Stimulated activated CD4-positive, alpha-beta T cell treated with anti-CD3 and anti-CD28 coated beads, TNF-alpha, amount 100 ng/mL, for 48 hours (primary cell): Measurements from ENCODE around the gene DNM1.
A peak's percentile ranks its signal among the peaks of the same experiment; 100 is the strongest.
"Not testable (repeated sequence)": the region's sequence is repeated elsewhere in the genome, so short reads cannot be mapped to it uniquely, and the experiment has no call there.

ENCODE experiments used
- DNase-seq, 3 donors: peaks; one replicate each; pipeline ENCODE4 v3.0.0-alpha.2; 2020; ENCODE audit warnings: low read depth in 3 of 3

The DNM1 gene

DNA sequence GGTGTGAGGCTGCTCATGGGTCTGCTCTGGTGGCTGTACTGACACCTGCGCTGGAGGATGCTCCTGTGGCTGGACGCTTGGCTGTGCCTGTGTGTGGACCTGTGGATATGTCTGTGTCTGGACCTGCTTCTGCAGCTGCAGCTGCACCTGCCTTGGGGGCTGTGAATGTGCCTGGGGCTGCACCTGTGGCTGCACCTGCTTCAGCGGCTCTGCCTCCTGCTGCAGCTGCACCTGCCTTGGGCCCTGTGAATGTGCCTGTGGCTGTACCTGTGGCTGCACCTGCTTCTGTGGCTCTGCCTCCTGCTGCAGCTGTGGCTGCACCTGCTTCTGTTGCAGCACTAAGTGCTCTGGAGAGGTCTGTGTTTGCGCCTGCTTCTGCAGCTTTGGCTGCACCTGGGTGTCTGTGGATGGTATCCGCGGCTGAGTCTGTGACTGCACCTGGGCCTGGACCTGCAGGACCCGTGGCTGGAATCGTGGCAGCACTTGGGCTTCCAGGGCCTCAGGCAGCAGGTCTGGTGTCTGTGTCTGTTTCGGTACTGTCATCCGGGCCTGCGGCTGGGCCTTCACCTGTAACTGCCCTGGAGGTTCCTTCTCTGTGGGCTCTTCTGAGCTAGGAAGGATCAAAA lies 24.3 kb upstream of the DNM1 start:
- DNase-seq, result no peak

GRCh38 chr9:128180001-128180400 lies 23.2 kb upstream of the DNM1 start:
- DNase-seq, result no peak

DNA sequence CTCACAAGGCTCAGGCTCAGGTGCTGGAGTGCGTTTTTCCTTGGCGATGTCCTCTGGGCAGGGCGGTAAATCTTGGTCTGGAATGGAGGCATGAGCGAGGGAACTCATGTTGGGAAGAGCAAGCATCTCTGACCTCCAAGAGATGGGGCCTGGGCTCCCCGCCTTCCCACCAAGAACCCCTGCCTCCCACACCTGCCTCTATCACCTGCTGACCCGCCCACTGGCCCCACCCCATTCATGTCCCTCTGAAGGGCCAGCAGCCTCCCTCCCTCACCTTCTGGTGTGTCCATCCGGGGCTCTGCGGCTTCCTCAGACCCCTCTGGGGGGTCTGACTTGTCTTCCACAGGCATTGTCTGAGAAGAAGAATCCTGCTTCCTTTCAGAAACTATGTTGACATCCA lies 22.7 kb upstream of the DNM1 start:
- DNase-seq, result no peak

GRCh38 chr9:128181480-128181879 lies 21.7 kb upstream of the DNM1 start:
- DNase-seq, result not testable (repeated sequence)

- DNase-seq, result no peak
Measured at GRCh38 chr9:128182893-128183588, 20.1 kb upstream of the DNM1 start.

DNA sequence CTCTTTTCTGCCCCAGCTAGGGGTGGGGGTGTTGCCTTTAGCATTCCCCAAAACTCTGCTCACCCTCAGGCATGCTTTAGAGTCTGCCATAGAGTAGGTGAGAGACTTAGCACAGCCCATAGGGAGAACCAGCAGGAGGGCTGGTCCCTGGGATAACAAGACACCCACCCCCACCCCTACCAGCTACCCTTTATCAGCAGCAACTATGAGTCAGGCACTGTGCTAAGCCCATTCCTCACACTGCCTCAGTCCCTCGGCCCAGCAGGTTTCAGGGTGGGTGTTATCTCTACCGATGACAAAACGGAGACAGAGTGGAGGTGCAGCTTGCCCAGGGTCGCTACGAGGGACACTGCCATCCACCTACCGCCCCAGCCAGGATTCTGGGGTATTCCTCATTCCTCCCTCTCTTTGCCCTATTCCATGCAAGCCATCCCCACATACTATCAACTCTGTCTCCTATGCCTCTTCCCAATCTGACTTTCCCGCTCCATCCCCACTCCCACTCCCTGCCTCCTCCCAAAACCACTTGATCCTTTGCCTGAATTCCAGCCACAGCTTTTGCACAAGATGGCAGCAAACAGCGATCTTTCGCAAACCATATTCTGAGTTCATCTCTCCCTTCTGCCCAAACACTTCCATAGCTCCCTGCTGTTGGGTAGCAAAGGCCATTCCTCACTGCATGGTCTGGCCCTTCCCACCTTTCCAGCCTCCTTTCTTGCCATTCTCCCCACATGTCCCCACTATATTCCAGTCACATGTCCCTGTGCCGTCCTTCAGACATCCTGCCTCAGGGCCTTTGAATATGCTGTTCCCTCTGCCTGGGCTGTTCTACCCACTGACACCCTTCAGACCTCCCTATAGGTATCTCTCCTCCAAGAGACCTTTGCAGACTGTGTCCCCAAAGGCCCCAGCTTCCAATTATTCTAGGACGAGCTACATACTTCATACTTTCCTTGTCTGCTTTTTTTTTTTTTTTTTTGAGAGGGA lies 16.9 kb upstream of the DNM1 start:
- DNase-seq, result no peak

GRCh38 chr9:128187361-128187760 lies 15.8 kb upstream of the DNM1 start:
- DNase-seq, result no peak

DNA sequence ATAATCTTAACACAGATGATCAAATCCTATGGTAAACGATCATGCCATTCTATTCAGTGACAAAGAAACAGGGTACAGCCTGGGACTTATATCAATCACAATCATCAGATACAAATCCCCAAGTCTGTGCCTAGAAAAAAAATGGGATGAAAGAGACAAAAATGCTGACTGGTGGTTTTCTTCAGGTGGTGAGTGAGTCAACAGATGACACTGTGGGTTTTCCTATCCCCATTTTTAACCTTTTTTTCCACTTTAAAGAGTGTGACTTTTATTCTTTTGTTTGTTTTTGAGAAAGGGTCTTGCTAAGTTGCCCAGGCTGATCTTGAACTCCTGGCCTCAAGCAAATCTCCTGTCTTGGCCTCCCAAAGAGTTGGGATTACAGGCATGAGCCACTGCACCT lies 15.0 kb upstream of the DNM1 start:
- no peak for DNase-seq

- no peak for DNase-seq
Measured at GRCh38 chr9:128190013-128190412, 13.2 kb upstream of the DNM1 start.

- peak in 2 of 3 donors; percentile 10 to 19 for DNase-seq
Measured at GRCh38 chr9:128190516-128191405, 12.4 kb upstream of the DNM1 start.

GRCh38 chr9:128191406-128192046 lies 11.7 kb upstream of the DNM1 start, which contains the start of gene CIZ1:
Gene CIZ1 (minus strand): TSS chr9:128191572. CDS start chr9:128190857, 715 bp downstream.
- DNase-seq, result peak; percentile 34 to 69 (median 47)

- peak in 1 of 3 donors; percentile 30 for DNase-seq
Measured at GRCh38 chr9:128192601-128193371, 10.4 kb upstream of the DNM1 start.

GRCh38 chr9:128193469-128194096 lies 9.6 kb upstream of the DNM1 start:
- no peak for DNase-seq

DNA sequence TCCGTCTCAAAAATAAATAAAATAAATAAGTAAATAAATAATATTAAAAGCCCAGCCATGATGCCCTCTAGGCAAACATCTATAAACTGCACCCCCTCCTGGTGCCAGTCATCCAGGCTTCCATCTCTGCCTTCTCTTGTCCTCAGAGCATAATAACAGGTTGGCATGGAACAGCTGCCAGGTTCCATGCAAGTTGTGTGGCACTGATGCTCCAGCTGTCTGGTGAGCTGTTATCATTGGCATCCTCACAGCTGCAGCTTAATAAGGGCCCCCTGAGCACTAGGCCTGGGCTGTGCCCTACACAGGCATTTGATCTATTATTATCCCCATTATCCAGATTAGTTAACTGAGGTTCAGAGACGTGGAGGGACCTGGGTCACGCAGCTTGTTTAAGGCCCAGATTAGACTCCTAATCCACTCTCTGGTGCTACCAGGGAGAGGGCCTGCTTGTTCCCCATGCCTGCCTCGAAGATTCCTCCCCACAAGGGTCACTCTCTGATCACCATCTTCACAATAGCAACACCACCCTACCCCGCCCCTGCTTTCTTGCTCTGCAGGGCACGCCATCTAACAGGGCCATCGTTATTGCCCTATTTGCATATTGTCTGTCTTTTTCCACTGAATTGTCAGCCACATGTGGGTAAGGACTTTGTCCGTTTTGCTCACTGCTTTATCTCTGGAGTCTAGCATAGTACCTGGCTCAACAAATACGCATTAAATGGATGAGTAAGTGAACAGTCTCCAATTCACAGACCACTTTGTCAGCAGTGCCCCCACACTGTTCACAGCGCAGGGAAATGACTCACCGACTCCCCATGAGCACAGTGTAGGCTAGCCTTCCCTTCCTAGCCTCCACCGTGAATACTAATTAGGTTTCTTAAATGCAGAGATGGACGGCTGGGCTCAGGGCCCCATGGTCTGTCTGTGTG lies 1.5 kb upstream of the DNM1 start:
- no peak for DNase-seq

DNA sequence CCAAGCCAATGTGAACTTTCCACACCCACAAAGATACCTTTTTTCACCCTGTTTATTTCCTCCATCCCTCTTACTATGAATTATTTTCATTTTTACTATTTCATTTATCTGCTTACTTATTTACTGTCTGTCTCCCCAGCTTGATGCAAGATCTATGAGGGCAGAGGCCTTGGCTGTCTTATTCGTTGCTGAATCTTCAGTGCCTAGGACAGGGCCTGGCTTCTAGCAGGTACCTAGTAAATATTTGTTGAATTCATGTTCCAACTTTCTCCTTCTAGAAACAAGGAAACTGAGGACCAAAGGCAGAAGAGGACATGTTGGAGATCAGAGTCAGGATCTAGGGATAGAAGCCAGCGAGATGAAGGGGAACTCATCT lies 543 bp upstream of the DNM1 start:
- DNase-seq, result no peak

- no peak for DNase-seq
Measured at GRCh38 chr9:128203707-128204551, 750 bp downstream of the DNM1 start.

GRCh38 chr9:128204858-128205257 lies 1.7 kb downstream of the DNM1 start:
- DNase-seq, result no peak
